ENCODE data around the gene ARMC7. TPM values are rescaled to one million over a fixed set of nuclear protein-coding genes. Genes with fewer than 3 reads are reported as not detected.
"Not testable (repeated sequence)": the region's sequence is repeated elsewhere in the genome, so short reads cannot be mapped to it uniquely, and the experiment has no call there.

ARMC7 gene
- total RNA-seq, 1 donor from 2014 or later, result 12.8 TPM

GRCh38 chr17:75124819-75125162 lies 15.0 kb downstream of the ARMC7 start:
- Mint-ChIP-seq H3K27ac (ENCODE audit: unreplicated experiment) (peak overlapping the region; percentile 94), H3K4me1 (ENCODE audit: unreplicated experiment) (peaks cover 16% of the 10 kb centered on the region), H3K27me3 (ENCODE audit: unreplicated experiment) (no peaks in the 10 kb centered on the region)

GRCh38 chr17:75125984-75126383 lies 16.2 kb downstream of the ARMC7 start:
- no peaks in the 10 kb centered on the region for H3K27me3 Mint-ChIP-seq (ENCODE audit: unreplicated experiment)
- no peak overlapping the region for H3K4me3 Mint-ChIP-seq (ENCODE audit: unreplicated experiment)
- TF ChIP-seq CTCF (IDR thresholded peaks at IDR 0.05), result no peak
- peaks cover 9% of the 10 kb centered on the region for H3K36me3 Mint-ChIP-seq (ENCODE audit: unreplicated experiment)
- no peaks in the 10 kb centered on the region for H3K9me3 Mint-ChIP-seq (ENCODE audit: unreplicated experiment)
- peaks cover 20% of the 10 kb centered on the region for H3K4me1 Mint-ChIP-seq (ENCODE audit: unreplicated experiment)
- H3K27ac Mint-ChIP-seq (ENCODE audit: unreplicated experiment), result no peak overlapping the region
- DNase-seq (ENCODE audit: extremely low spot score, unreplicated experiment), result no peak

More at GRCh38 chr17:75124819-75125162, 15.0 kb downstream of the ARMC7 start:
- Mint-ChIP-seq H3K36me3 (ENCODE audit: unreplicated experiment) (peaks cover 8% of the 10 kb centered on the region), H3K4me3 (ENCODE audit: unreplicated experiment) (no peak overlapping the region), H3K9me3 (ENCODE audit: unreplicated experiment) (no peaks in the 10 kb centered on the region)
- DNase-seq (ENCODE audit: extremely low spot score, unreplicated experiment), result no peak
- no peak for TF ChIP-seq CTCF (IDR thresholded peaks at IDR 0.05)

GRCh38 chr17:75126954-75127353 lies 17.2 kb downstream of the ARMC7 start:
- peaks cover 20% of the 10 kb centered on the region for H3K4me1 Mint-ChIP-seq (ENCODE audit: unreplicated experiment)
- DNase-seq (ENCODE audit: extremely low spot score, unreplicated experiment), result no peak
- no peaks in the 10 kb centered on the region for H3K27me3 Mint-ChIP-seq (ENCODE audit: unreplicated experiment)
- no peak overlapping the region for H3K27ac Mint-ChIP-seq (ENCODE audit: unreplicated experiment)
- no peaks in the 10 kb centered on the region for H3K9me3 Mint-ChIP-seq (ENCODE audit: unreplicated experiment)
- peaks cover 4% of the 10 kb centered on the region for H3K36me3 Mint-ChIP-seq (ENCODE audit: unreplicated experiment)
- TF ChIP-seq CTCF (IDR thresholded peaks at IDR 0.05), result no peak
- no peak overlapping the region for H3K4me3 Mint-ChIP-seq (ENCODE audit: unreplicated experiment)

GRCh38 chr17:75127936-75128335 lies 18.2 kb downstream of the ARMC7 start:
- peaks cover 26% of the 10 kb centered on the region for H3K4me1 Mint-ChIP-seq (ENCODE audit: unreplicated experiment)
- not testable (repeated sequence) for DNase-seq (ENCODE audit: extremely low spot score, unreplicated experiment); H3K4me3 Mint-ChIP-seq (ENCODE audit: unreplicated experiment); H3K27ac Mint-ChIP-seq (ENCODE audit: unreplicated experiment); H3K27me3 Mint-ChIP-seq (ENCODE audit: unreplicated experiment); H3K36me3 Mint-ChIP-seq (ENCODE audit: unreplicated experiment); H3K9me3 Mint-ChIP-seq (ENCODE audit: unreplicated experiment)

- Mint-ChIP-seq H3K9me3 (ENCODE audit: unreplicated experiment) (no peaks in the 10 kb centered on the region), H3K27me3 (ENCODE audit: unreplicated experiment) (no peaks in the 10 kb centered on the region), H3K36me3 (ENCODE audit: unreplicated experiment) (peaks cover 4% of the 10 kb centered on the region), H3K4me1 (ENCODE audit: unreplicated experiment) (peaks cover 25% of the 10 kb centered on the region), H3K27ac (ENCODE audit: unreplicated experiment) (no peak overlapping the region), H3K4me3 (ENCODE audit: unreplicated experiment) (no peak overlapping the region)
- DNase-seq (ENCODE audit: extremely low spot score, unreplicated experiment), result no peak
- TF ChIP-seq CTCF (IDR thresholded peaks at IDR 0.05), result no peak
Observed at GRCh38 chr17:75128694-75129505, 19.1 kb downstream of the ARMC7 start.
